ENCODE measurements around the gene DIP2C.

DNA sequence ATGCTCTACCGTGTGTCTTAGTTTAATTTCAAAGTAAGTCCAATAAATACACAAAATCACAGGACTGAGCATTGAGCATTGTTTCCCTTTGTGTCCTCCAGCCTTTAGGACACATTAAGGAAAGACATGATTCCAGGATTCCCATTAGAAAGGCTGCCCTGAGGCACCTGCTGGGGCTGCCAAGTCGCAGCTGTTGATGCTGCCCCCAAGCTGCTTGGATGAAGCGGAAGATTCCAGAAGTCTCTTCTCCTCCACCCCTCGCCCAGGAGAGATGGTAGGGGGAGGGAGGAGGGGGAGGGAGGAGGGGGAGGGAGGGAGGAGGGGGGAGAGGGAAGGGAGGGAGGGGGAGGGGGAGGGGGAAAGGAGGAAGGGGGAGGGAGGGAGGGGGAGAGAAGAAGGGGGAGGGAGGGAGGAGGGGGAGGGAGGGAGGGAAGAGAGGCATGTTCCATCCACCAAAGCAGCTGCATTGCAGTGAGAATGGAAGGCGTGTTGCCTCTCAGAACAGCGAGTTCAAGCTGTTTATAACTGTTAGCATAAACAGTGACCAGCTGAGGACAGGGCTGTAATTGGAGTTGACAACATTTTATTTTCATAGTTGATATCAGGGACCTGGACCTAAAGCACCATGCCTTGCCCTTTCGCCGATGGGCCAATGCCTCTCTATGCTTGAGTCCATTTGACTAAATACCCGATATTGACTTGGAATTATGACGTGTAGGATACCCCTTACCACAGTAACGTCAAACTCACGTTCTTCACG lies 67.3 kb downstream of the DIP2C start:
- TF ChIP-seq, protein P1, sequence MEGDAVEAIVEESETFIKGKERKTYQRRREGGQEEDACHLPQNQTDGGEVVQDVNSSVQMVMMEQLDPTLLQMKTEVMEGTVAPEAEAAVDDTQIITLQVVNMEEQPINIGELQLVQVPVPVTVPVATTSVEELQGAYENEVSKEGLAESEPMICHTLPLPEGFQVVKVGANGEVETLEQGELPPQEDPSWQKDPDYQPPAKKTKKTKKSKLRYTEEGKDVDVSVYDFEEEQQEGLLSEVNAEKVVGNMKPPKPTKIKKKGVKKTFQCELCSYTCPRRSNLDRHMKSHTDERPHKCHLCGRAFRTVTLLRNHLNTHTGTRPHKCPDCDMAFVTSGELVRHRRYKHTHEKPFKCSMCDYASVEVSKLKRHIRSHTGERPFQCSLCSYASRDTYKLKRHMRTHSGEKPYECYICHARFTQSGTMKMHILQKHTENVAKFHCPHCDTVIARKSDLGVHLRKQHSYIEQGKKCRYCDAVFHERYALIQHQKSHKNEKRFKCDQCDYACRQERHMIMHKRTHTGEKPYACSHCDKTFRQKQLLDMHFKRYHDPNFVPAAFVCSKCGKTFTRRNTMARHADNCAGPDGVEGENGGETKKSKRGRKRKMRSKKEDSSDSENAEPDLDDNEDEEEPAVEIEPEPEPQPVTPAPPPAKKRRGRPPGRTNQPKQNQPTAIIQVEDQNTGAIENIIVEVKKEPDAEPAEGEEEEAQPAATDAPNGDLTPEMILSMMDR (IDR thresholded peaks at IDR 0.05), result no peak
- TF ChIP-seq POLR2AphosphoS5 (IDR thresholded peaks at IDR 0.05), result no peak
- no peak for TF ChIP-seq POLR2A (IDR thresholded peaks at IDR 0.05)
